T1000 (cell line): Measurements from ENCODE around the gene ARX.

Experiments used
- DNase-seq: peaks from one replicate; lab custom pipeline; 2025; ENCODE audit warnings: mixed read lengths; lab: John Stamatoyannopoulos, UW

ARX gene

GRCh38 chrX:25001808-25002660 is 13.7 kb downstream of the ARX start:
- no peak for DNase-seq

- no peak for DNase-seq
Measured at GRCh38 chrX:24999511-24999910, 16.3 kb downstream of the ARX start.

- no peak for DNase-seq
Measured at GRCh38 chrX:24996096-24996709, 19.6 kb downstream of the ARX start.

- no peak for DNase-seq
Measured at GRCh38 chrX:24993879-24994278, 21.9 kb downstream of the ARX start.

- DNase-seq: no peak
Measured at GRCh38 chrX:24990535-24990934, 25.2 kb downstream of the ARX start.

- no peak for DNase-seq
Measured at GRCh38 chrX:24988314-24988713, 27.5 kb downstream of the ARX start.

- DNase-seq: no peak
Measured at GRCh38 chrX:24987731-24988130, 28.0 kb downstream of the ARX start.

GRCh38 chrX:24985120-24985519 is 30.6 kb downstream of the ARX start:
- DNase-seq: no peak

GRCh38 chrX:24983931-24984330 is 31.8 kb downstream of the ARX start:
- no peak for DNase-seq

GRCh38 chrX:24982306-24982965 is 33.3 kb downstream of the ARX start:
- DNase-seq: no peak

- DNase-seq: no peak
Measured at GRCh38 chrX:24981030-24981429, 34.7 kb downstream of the ARX start.

- DNase-seq: no peak
Measured at GRCh38 chrX:24979081-24979480, 36.7 kb downstream of the ARX start.

GRCh38 chrX:24969812-24970211 is 46.0 kb downstream of the ARX start:
- DNase-seq: no peak

- no peak for DNase-seq
Measured at GRCh38 chrX:24965372-24965771, 50.4 kb downstream of the ARX start.

- no peak for DNase-seq
Measured at GRCh38 chrX:24963823-24964222, 51.9 kb downstream of the ARX start.

- no peak for DNase-seq
Measured at GRCh38 chrX:24961809-24962208, 54.0 kb downstream of the ARX start.

- DNase-seq: no peak
Measured at GRCh38 chrX:24956828-24957227, 58.9 kb downstream of the ARX start.

GRCh38 chrX:24955372-24955930 is 60.3 kb downstream of the ARX start:
- no peak for DNase-seq

GRCh38 chrX:24954732-24955131 is 61.0 kb downstream of the ARX start:
- DNase-seq: no peak
